NB4 (cell line): ENCODE results near the gene RAD51B.

ENCODE experiments used
- DNase-seq: peaks from one replicate; pipeline ENCODE4 v3.0.0; 2010; ENCODE audit warnings: low read depth
- H3K4me3 ChIP-seq: one replicate; pipeline ENCODE4 v1.5.1; 2011; ENCODE audit warnings: mild to moderate bottlenecking, low read depth, low read length, moderate library complexity
- CTCF ChIP-seq: IDR thresholded peaks from one replicate; pipeline ENCODE4 v1.5.1; 2012; ENCODE audit warnings: low read depth, low read length
- MYC ChIP-seq: IDR thresholded peaks from 2 replicates; pipeline ENCODE4 v1.6.1; 2011; ENCODE audit warnings: low read depth, low read length
- POLR2A ChIP-seq: IDR thresholded peaks from 2 replicates; pipeline ENCODE4 v1.6.1; 2011; ENCODE audit warnings: mild to moderate bottlenecking; ENCODE audit not compliant: insufficient read length; ENCODE audit errors: extremely low read depth
- TF ChIP-seq, protein P1 (sequence below): IDR thresholded peaks from 2 replicates; pipeline ENCODE4 v1.6.1; 2011; ENCODE audit warnings: low read depth, low read length

RAD51B gene

GRCh38 chr14:68331991-68332390 is 512.4 kb downstream of the RAD51B start:
- no peak for DNase-seq
- TF ChIP-seq POLR2A (no peak), CTCF (no peak), MYC (no peak)
- TF ChIP-seq, protein P1, sequence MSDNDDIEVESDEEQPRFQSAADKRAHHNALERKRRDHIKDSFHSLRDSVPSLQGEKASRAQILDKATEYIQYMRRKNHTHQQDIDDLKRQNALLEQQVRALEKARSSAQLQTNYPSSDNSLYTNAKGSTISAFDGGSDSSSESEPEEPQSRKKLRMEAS, result no peak
- H3K4me3 ChIP-seq, result no peak overlapping the region

- TF ChIP-seq, protein P1, result no peak
- TF ChIP-seq CTCF (no peak), POLR2A (no peak), MYC (no peak)
- no peak for DNase-seq
- H3K4me3 ChIP-seq, result no peak overlapping the region
Measured at GRCh38 chr14:68333262-68333661, 513.7 kb downstream of the RAD51B start.

- H3K4me3 ChIP-seq, result no peak overlapping the region
- no peak for DNase-seq
- TF ChIP-seq MYC (no peak), CTCF (no peak), POLR2A (no peak)
- TF ChIP-seq, protein P1, result no peak
Measured at GRCh38 chr14:68335312-68335711, 515.7 kb downstream of the RAD51B start.

- DNase-seq, result no peak
- TF ChIP-seq, protein P1, result no peak
- TF ChIP-seq POLR2A (no peak), CTCF (no peak), MYC (no peak)
- no peak overlapping the region for H3K4me3 ChIP-seq
Measured at GRCh38 chr14:68336165-68336564, 516.6 kb downstream of the RAD51B start.

DNA sequence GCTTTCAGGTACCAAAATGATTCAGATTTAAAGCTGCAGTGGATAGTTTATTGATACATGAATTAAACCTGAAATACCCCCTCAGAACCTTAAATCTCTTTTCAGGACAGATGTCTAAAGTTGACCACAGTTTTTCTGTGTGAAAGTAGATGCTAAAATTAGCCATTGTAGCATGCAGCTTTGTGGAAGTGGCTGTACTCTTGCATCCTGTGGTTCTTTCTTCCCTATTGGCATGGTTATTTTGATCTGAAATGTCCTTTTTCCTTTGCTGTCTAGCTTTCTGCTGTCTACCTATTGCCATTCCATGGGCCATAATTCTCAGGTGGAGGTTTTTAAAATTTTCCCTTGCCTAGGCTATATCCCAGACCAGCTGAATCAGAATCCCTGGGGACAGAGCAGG is 517.7 kb downstream of the RAD51B start:
- TF ChIP-seq CTCF, result no peak
- TF ChIP-seq, protein P1, result no peak
- TF ChIP-seq MYC, result no peak
- TF ChIP-seq POLR2A, result no peak
- H3K4me3 ChIP-seq, result no peak overlapping the region
- no peak for DNase-seq

DNA sequence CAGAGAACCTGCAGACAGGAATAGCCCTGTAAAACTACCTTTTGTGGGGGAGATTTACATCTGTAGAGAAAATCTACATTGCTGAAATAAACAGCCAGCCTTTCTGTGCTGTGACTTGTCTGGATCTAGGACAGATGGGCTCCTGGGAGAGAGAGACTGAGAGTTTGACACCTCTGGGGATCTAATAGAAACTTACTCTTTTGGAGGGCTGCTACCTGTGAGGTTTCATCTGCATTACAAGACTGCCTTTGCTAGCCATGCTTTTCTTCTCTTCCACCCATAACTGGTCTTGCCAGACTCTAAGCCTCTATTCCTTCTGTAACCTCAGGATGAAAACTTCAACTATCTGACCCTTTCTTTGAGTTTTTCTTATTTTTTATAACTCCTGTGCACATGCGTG is 520.7 kb downstream of the RAD51B start:
- no peak overlapping the region for H3K4me3 ChIP-seq
- DNase-seq, result no peak
- no peak for TF ChIP-seq POLR2A
- no peak for TF ChIP-seq CTCF
- no peak for TF ChIP-seq MYC
- TF ChIP-seq, protein P1, result no peak
